Right lobe of liver (tissue), 6 donors: ENCODE results near the gene IL12RB1. TPM values are rescaled to one million over a fixed set of nuclear protein-coding genes. Genes with fewer than 3 reads are reported as not detected.

ENCODE experiments used
- ATAC-seq, 4 donors: fragments of 200-7000 bp; cut with Tn5 transposase; one replicate each; pipeline ENCODE4 v1.9.1; 2020; ENCODE audit warnings: mild to moderate bottlenecking in 4 of 4, moderate library complexity in 4 of 4
- DNase-seq, 3 donors: peaks; one replicate each; pipeline ENCODE4 v3.0.0-alpha.2; 2020
- H3K27ac ChIP-seq, 3 donors: fragments of 200-600 bp; one replicate each; pipeline ENCODE4 v1.8.0; 2022
- H3K27me3 ChIP-seq, 2 donors: fragments of 200-600 bp; one replicate each; pipeline ENCODE4 v1.8.0; 2022
- H3K36me3 ChIP-seq, 4 donors: fragments of 200-600 bp; sonication (generic) in 1 of 4; one replicate each; pipeline versions ENCODE4 v1.5.1 to v1.8.0; 2017 to 2022; ENCODE audit warnings: control low read depth in 1 of 4
- H3K4me1 ChIP-seq, 4 donors: fragments of 200-600 bp; sonication (generic) in 1 of 4; one replicate each; pipeline versions ENCODE4 v1.5.1 to v1.8.0; 2017 to 2022; ENCODE audit warnings: control low read depth in 1 of 4
- H3K4me3 ChIP-seq, 3 donors: fragments of 200-600 bp; one replicate each; pipeline ENCODE4 v1.8.0; 2022
- H3K9me3 ChIP-seq, 4 donors: fragments of 200-600 bp; sonication (generic) in 1 of 4; one replicate each; pipeline versions ENCODE4 v1.5.1 to v1.8.0; 2017 to 2022; ENCODE audit warnings: control low read depth in 1 of 4
- CTCF ChIP-seq, 4 donors: fragments of 200-600 bp in 3 of 4; fragments of 450-650 bp in 1 of 4; IDR thresholded peaks; one replicate each; pipeline versions ENCODE4 v1.5.1 to v1.8.0; 2016 to 2022; ENCODE audit warnings: antibody characterized with exemption in 4 of 4, mild to moderate bottlenecking in 2 of 4
- POLR2A ChIP-seq: fragments of 450-650 bp; IDR thresholded peaks from one replicate; pipeline ENCODE4 v1.6.1; 2017; ENCODE audit warnings: antibody characterized with exemption, mild to moderate bottlenecking
- WGBS: methylation state at CpG from one replicate; pipeline ENCODE4 v1.1.6; 2018; ENCODE audit warnings: low coverage, low lambda C conversion rate; ENCODE audit not compliant: insufficient coverage; ENCODE audit errors: missing lambda C conversion rate; 5-methylcytosine and 5-hydroxymethylcytosine counted together
- intact Hi-C, 2 donors: fragments of 100-400 bp; cut with DNase I; formaldehyde crosslinking; loops; one replicate each; pipeline versions ENCODE4 v1.11.2 to v1.14.1; 2022
- total RNA-seq, 6 experiments: library from RNA; depleted of rRNA in 2 of 6; stranded (reverse); fragments of >200 nt in 2 of 6; fragmentation: NEBNext Ultra II Directional in 3 of 6; extraction: Animal tissue kit (Norgen Biotek cat#: 25700) in 3 of 6; gene quantifications; one replicate each; pipeline versions ENCODE4 v1.1.0 to v1.2.4, GENCODE V29; 2016 to 2023
- donor health status: DM: no; HTN: yes; CAD: no.
- donor health status: DM: no; HTN: no; CAD: no.
- donor health status: DM: no; HTN: no; CAD: no.
- donor health status: DM: no; HTN: yes; CAD: no.
- donor health status: DM: no; HTN: yes; CAD: no.

Gene IL12RB1
- total RNA-seq, 6 experiments from 2014 or later: 0.25 to 2.0 (median 0.70) TPM

- DNase-seq (no peak), ATAC-seq (no peak)
- Histone ChIP-seq H3K9me3 (no peaks in the 10 kb centered on the region), H3K27ac (no peak overlapping the region), H3K4me1 (no peaks in the 10 kb centered on the region), H3K36me3 (peaks cover 0 to 70% (median 33%) of the 10 kb centered on the region in 4 donors), H3K4me3 (no peak overlapping the region), H3K27me3 (no peaks in the 10 kb centered on the region)
- no peak for TF ChIP-seq CTCF (IDR thresholded peaks at IDR 0.05)
- no peak for TF ChIP-seq POLR2A
- intact Hi-C loops: no loop called here
- WGBS: 86% methylated on average over 1 of the region's 12 CpGs
Measured at GRCh38 chr19:18128805-18129204, 42.1 kb upstream of the IL12RB1 start.

- H3K36me3 ChIP-seq: peaks cover 0 to 70% (median 32%) of the 10 kb centered on the region in 4 donors
- ATAC-seq (peak in 2 of 4 donors; percentile 11 to 42), DNase-seq (no peak)
- no peak overlapping the region for H3K27ac ChIP-seq
- TF ChIP-seq CTCF (IDR thresholded peaks at IDR 0.05): no peak
- no peak for TF ChIP-seq POLR2A
- H3K27me3 ChIP-seq: no peaks in the 10 kb centered on the region
- no peaks in the 10 kb centered on the region for H3K4me1 ChIP-seq
- no peak overlapping the region for H3K4me3 ChIP-seq
- no CpG with 5 or more reads among the region's 3 CpGs for whole genome bisulfite sequencing
- intact Hi-C loops: no loop called here
- H3K9me3 ChIP-seq: no peaks in the 10 kb centered on the region
Measured at GRCh38 chr19:18128044-18128443, 41.3 kb upstream of the IL12RB1 start.

- Histone ChIP-seq H3K27ac (no peak overlapping the region), H3K27me3 (no peaks in the 10 kb centered on the region), H3K4me3 (no peak overlapping the region), H3K36me3 (peaks cover 0 to 56% (median 29%) of the 10 kb centered on the region in 4 donors), H3K4me1 (no peaks in the 10 kb centered on the region), H3K9me3 (no peaks in the 10 kb centered on the region)
- no peak for DNase-seq
- 33% methylated on average over 1 of the region's 2 CpGs for WGBS
- no peak for TF ChIP-seq POLR2A
- TF ChIP-seq CTCF (IDR thresholded peaks at IDR 0.05): no peak
- ATAC-seq: no peak
- intact Hi-C loops: no loop called here
Measured at GRCh38 chr19:18126097-18126496, 39.4 kb upstream of the IL12RB1 start.

- peak in 1 of 4 donors; percentile 8 for ATAC-seq
- WGBS: 87% methylated on average over 12 of the region's 26 CpGs
- H3K27me3 ChIP-seq: no peaks in the 10 kb centered on the region
- H3K4me3 ChIP-seq: no peak overlapping the region
- H3K27ac ChIP-seq: no peak overlapping the region
- H3K36me3 ChIP-seq: peaks cover 0 to 37% (median 19%) of the 10 kb centered on the region in 4 donors
- no peaks in the 10 kb centered on the region for H3K4me1 ChIP-seq
- intact Hi-C loops: no loop called here
- H3K9me3 ChIP-seq: no peaks in the 10 kb centered on the region
- TF ChIP-seq CTCF (IDR thresholded peaks at IDR 0.05) (no peak), POLR2A (no peak)
- DNase-seq: no peak
Measured at GRCh38 chr19:18123819-18124218, 37.1 kb upstream of the IL12RB1 start.
